Measurements from ENCODE around the gene TSPEAR.

- TF ChIP-seq CTCF (IDR thresholded peaks at IDR 0.05; ENCODE audit: low read length) (no peak), EZH2 (IDR thresholded peaks at IDR 0.05; ENCODE audit: borderline replicate concordance, low read length) (no peak)
These were observed 1.8 kb upstream of the TSPEAR start for GRCh38 chr21:44713130-44713529.
